DMS53 (cell line): ENCODE data around the gene GALNTL6.
"Not testable (repeated sequence)": the region's sequence is repeated elsewhere in the genome, so short reads cannot be mapped to it uniquely, and the experiment has no call there.

ENCODE experiments used
- DNase-seq: peaks from one replicate; lab custom pipeline; 2025; lab: John Stamatoyannopoulos, UW

GALNTL6 gene

GRCh38 chr4:172666711-172667368, 853.6 kb downstream of the GALNTL6 start:
- peak; percentile 2 for DNase-seq

GRCh38 chr4:172674811-172675210, 861.6 kb downstream of the GALNTL6 start:
- DNase-seq, result no peak

- no peak for DNase-seq
Observed at GRCh38 chr4:172675232-172675631, 862.0 kb downstream of the GALNTL6 start.

- DNase-seq, result no peak
Observed at GRCh38 chr4:172680691-172681090, 867.5 kb downstream of the GALNTL6 start.

- no peak for DNase-seq
Observed at GRCh38 chr4:172683021-172683420, 869.8 kb downstream of the GALNTL6 start.

- DNase-seq, result no peak
Observed at GRCh38 chr4:172686021-172686420, 872.8 kb downstream of the GALNTL6 start.

- peak; percentile 6 for DNase-seq
Observed at GRCh38 chr4:172688534-172688933, 875.3 kb downstream of the GALNTL6 start.

GRCh38 chr4:172691552-172691951, 878.3 kb downstream of the GALNTL6 start:
- peak; percentile 20 for DNase-seq

GRCh38 chr4:172692701-172693100, 879.5 kb downstream of the GALNTL6 start:
- peak; percentile 42 for DNase-seq

- no peak for DNase-seq
Observed at GRCh38 chr4:172698256-172698655, 885.1 kb downstream of the GALNTL6 start.

GRCh38 chr4:172705565-172705964, 892.4 kb downstream of the GALNTL6 start:
- no peak for DNase-seq

- DNase-seq, result no peak
Observed at GRCh38 chr4:172706000-172706399, 892.8 kb downstream of the GALNTL6 start.

GRCh38 chr4:172707622-172708021, 894.4 kb downstream of the GALNTL6 start:
- peak; percentile 78 for DNase-seq

- peak; percentile 66 for DNase-seq
Observed at GRCh38 chr4:172708184-172708583, 895.0 kb downstream of the GALNTL6 start.

- DNase-seq, result peak; percentile 80
Observed at GRCh38 chr4:172709376-172709775, 896.2 kb downstream of the GALNTL6 start.

GRCh38 chr4:172716291-172716690, 903.1 kb downstream of the GALNTL6 start:
- DNase-seq, result no peak

- DNase-seq, result no peak
Observed at GRCh38 chr4:172721659-172722058, 908.5 kb downstream of the GALNTL6 start.

GRCh38 chr4:172725581-172725980, 912.4 kb downstream of the GALNTL6 start:
- DNase-seq, result peak; percentile 24

- DNase-seq, result peak; percentile 38
Observed at GRCh38 chr4:172726001-172726423, 912.8 kb downstream of the GALNTL6 start.

GRCh38 chr4:172727631-172728030, 914.4 kb downstream of the GALNTL6 start:
- DNase-seq, result no peak

- DNase-seq, result not testable (repeated sequence)
Observed at GRCh38 chr4:172733645-172734044, 920.4 kb downstream of the GALNTL6 start.

- no peak for DNase-seq
Observed at GRCh38 chr4:172734555-172734954, 921.4 kb downstream of the GALNTL6 start.

GRCh38 chr4:172736046-172736445, 922.8 kb downstream of the GALNTL6 start:
- peak; percentile 20 for DNase-seq

- DNase-seq, result no peak
Observed at GRCh38 chr4:172740434-172740833, 927.2 kb downstream of the GALNTL6 start.
